GM12873 (cell line): ENCODE results near the gene ST8SIA5.

Experiments
- CTCF ChIP-seq: IDR thresholded peaks from 2 replicates; pipeline ENCODE4 v1.5.1; 2012; ENCODE audit warnings: low read depth, mild to moderate bottlenecking, moderate library complexity, low read length, control low read depth; ENCODE audit not compliant: insufficient read depth; ENCODE audit errors: missing control alignments

ST8SIA5 gene

GRCh38 chr18:46696702-46697101 lies 60.2 kb downstream of the ST8SIA5 start:
- no peak for TF ChIP-seq CTCF

- TF ChIP-seq CTCF, result no peak
Measured at GRCh38 chr18:46696268-46696667, 60.6 kb downstream of the ST8SIA5 start.

GRCh38 chr18:46693996-46694395 lies 62.9 kb downstream of the ST8SIA5 start:
- no peak for TF ChIP-seq CTCF

- no peak for TF ChIP-seq CTCF
Measured at GRCh38 chr18:46688853-46689525, 67.9 kb downstream of the ST8SIA5 start.

GRCh38 chr18:46686186-46686585 lies 70.7 kb downstream of the ST8SIA5 start:
- no peak for TF ChIP-seq CTCF

- no peak for TF ChIP-seq CTCF
Measured at GRCh38 chr18:46683252-46683651, 73.6 kb downstream of the ST8SIA5 start.

- TF ChIP-seq CTCF, result no peak
Measured at GRCh38 chr18:46680784-46681695, 75.8 kb downstream of the ST8SIA5 start.
